Smooth muscle cell (in vitro differentiated cells): ENCODE results near the gene SNAPC4. TPM values are rescaled to one million over a fixed set of nuclear protein-coding genes. Genes with fewer than 3 reads are reported as not detected.

Experiments used
- DNase-seq: peaks from one replicate; lab custom pipeline; 2025; ENCODE audit not compliant: unreplicated experiment; lab: John Stamatoyannopoulos, UW
- H2AFZ ChIP-seq: fragments of 200-600 bp; sonication (generic); 2 replicates; pipeline ENCODE4 v1.6.0; 2016; ENCODE audit warnings: antibody characterized with exemption, low read depth, mild to moderate bottlenecking
- H3F3A ChIP-seq: fragments of 200-600 bp; sonication (generic); 2 replicates; pipeline ENCODE4 v1.6.0; 2017; ENCODE audit warnings: antibody characterized with exemption, low read depth
- H3K27ac ChIP-seq: fragments of 200-600 bp; sonication (generic); 2 replicates; pipeline ENCODE4 v1.5.1; 2016; ENCODE audit warnings: low read depth, mild to moderate bottlenecking
- H3K27me3 ChIP-seq: fragments of 200-600 bp; sonication (generic); 2 replicates; pipeline ENCODE4 v1.6.1; 2016; ENCODE audit warnings: low read depth, mild to moderate bottlenecking
- H3K36me3 ChIP-seq: fragments of 200-600 bp; sonication (generic); 2 replicates; pipeline ENCODE4 v1.5.1; 2016; ENCODE audit warnings: low read depth
- H3K4me1 ChIP-seq: fragments of 200-600 bp; sonication (generic); 2 replicates; pipeline ENCODE4 v1.5.1; 2016; ENCODE audit warnings: low read depth
- H3K4me2 ChIP-seq: fragments of 200-600 bp; sonication (generic); 2 replicates; pipeline ENCODE4 v1.6.0; 2016; ENCODE audit warnings: mild to moderate bottlenecking
- H3K4me3 ChIP-seq: fragments of 200-600 bp; sonication (generic); 2 replicates; pipeline ENCODE4 v1.5.1; 2016; ENCODE audit warnings: mild to moderate bottlenecking
- H3K79me2 ChIP-seq: fragments of 200-600 bp; sonication (generic); 2 replicates; pipeline ENCODE4 v1.6.0; 2016; ENCODE audit warnings: low read depth, mild to moderate bottlenecking
- H3K9ac ChIP-seq: fragments of 200-600 bp; sonication (generic); 2 replicates; pipeline ENCODE4 v1.6.0; 2016; ENCODE audit warnings: low read depth
- H3K9me3 ChIP-seq: fragments of 200-600 bp; sonication (generic); replicated peaks from 2 replicates; pipeline ENCODE4 v1.5.1; 2016; ENCODE audit warnings: low read depth
- H4K20me1 ChIP-seq: fragments of 200-600 bp; sonication (generic); 2 replicates; pipeline ENCODE4 v1.6.0; 2016; ENCODE audit warnings: low read depth
- CTCF ChIP-seq: fragments of 200-600 bp; sonication (generic); IDR thresholded peaks from 2 replicates; pipeline ENCODE4 v1.5.1; 2017; ENCODE audit warnings: borderline replicate concordance, mild to moderate bottlenecking, antibody characterized with exemption; ENCODE audit not compliant: insufficient read depth, poor library complexity, severe bottlenecking
- WGBS: methylation state at CpG from one replicate; pipeline ENCODE4 v1.1.7; 2016; ENCODE audit warnings: low lambda C conversion rate; 5-methylcytosine and 5-hydroxymethylcytosine counted together
- polyA plus RNA-seq: library from polyadenylated mRNA; unstranded; fragments of >200 nt; fragmentation: Nextera tagmentation; extraction: Ambion mirVana; gene quantifications from 2 replicates; pipeline ENCODE4 v1.2.1, GENCODE V29; 2016
- total RNA-seq: library from RNA; depleted of rRNA; stranded (reverse); fragments of >200 nt; gene quantifications from 2 replicates; pipeline ENCODE4 v1.2.3, GENCODE V29; 2014

Gene SNAPC4
- total and polyA plus RNA-seq, 2 experiments from 2014 or later, result 4.2 to 9.0 TPM

- Histone ChIP-seq H3K27ac (no peak overlapping the region), H3K4me3 (no peak overlapping the region)
- TF ChIP-seq CTCF, result no peak
Observed at GRCh38 chr9:136431782-136432350, 31.9 kb upstream of the SNAPC4 start.

GRCh38 chr9:136430588-136431234 lies 30.7 kb upstream of the SNAPC4 start:
- no peaks in the 10 kb centered on the region for H3K4me1 ChIP-seq
- peaks cover 4% of the 10 kb centered on the region for H3K79me2 ChIP-seq
- no peak for DNase-seq
- no peak overlapping the region for H3K4me3 ChIP-seq
- peaks cover 32% of the 10 kb centered on the region for H4K20me1 ChIP-seq
- no peak overlapping the region for H2AFZ ChIP-seq
- H3K36me3 ChIP-seq, result no peaks in the 10 kb centered on the region
- H3F3A ChIP-seq, result peaks cover 5% of the 10 kb centered on the region
- H3K9me3 ChIP-seq, result no peaks in the 10 kb centered on the region
- no peak for TF ChIP-seq CTCF
- no peak overlapping the region for H3K27ac ChIP-seq
- 99% methylated on average over 22 of the region's 29 CpGs for WGBS
- H3K27me3 ChIP-seq, result no peaks in the 10 kb centered on the region
- H3K9ac ChIP-seq, result no peak overlapping the region
- no peak overlapping the region for H3K4me2 ChIP-seq

More at GRCh38 chr9:136431782-136432350, 31.9 kb upstream of the SNAPC4 start:
- Histone ChIP-seq H3K36me3 (no peaks in the 10 kb centered on the region), H3K4me2 (no peak overlapping the region), H3K79me2 (peaks cover 14% of the 10 kb centered on the region), H2AFZ (no peak overlapping the region), H3F3A (peaks cover 3% of the 10 kb centered on the region), H3K9me3 (no peaks in the 10 kb centered on the region), H3K27me3 (no peaks in the 10 kb centered on the region), H3K9ac (no peak overlapping the region), H3K4me1 (no peaks in the 10 kb centered on the region), H4K20me1 (peaks cover 44% of the 10 kb centered on the region)
- WGBS, result 94% methylated on average over 26 of the region's 36 CpGs
- DNase-seq, result no peak

GRCh38 chr9:136429683-136430491 lies 29.9 kb upstream of the SNAPC4 start:
- Histone ChIP-seq H3K27me3 (no peaks in the 10 kb centered on the region), H3F3A (peaks cover 5% of the 10 kb centered on the region), H3K4me1 (no peaks in the 10 kb centered on the region), H3K9me3 (no peaks in the 10 kb centered on the region), H3K4me3 (no peak overlapping the region), H3K36me3 (no peaks in the 10 kb centered on the region), H3K79me2 (peaks cover 4% of the 10 kb centered on the region), H3K9ac (no peak overlapping the region), H4K20me1 (peaks cover 27% of the 10 kb centered on the region), H2AFZ (no peak overlapping the region), H3K4me2 (no peak overlapping the region), H3K27ac (no peak overlapping the region)
- no peak for TF ChIP-seq CTCF
- 94% methylated on average over 27 of the region's 32 CpGs for WGBS
- no peak for DNase-seq
